Fibroblast of peridontal ligament (primary cell): Measurements from ENCODE around the gene SEC16A.

ENCODE experiments used
- DNase-seq: peaks from one replicate; pipeline ENCODE4 v3.0.0-alpha.2; 2010; ENCODE audit errors: extremely low read depth

SEC16A gene

GRCh38 chr9:136485049-136486045 lies 2.5 kb upstream of the SEC16A start:
- DNase-seq = peak; percentile 78

GRCh38 chr9:136484153-136485048 lies 1.6 kb upstream of the SEC16A start:
- DNase-seq = peak; percentile 21

- DNase-seq = peak; percentile 82
These were observed 831 bp upstream of the SEC16A start for GRCh38 chr9:136483589-136484152.

GRCh38 chr9:136482046-136482792 lies 621 bp downstream of the SEC16A start:
- DNase-seq = peak; percentile 61

GRCh38 chr9:136481558-136481957 lies 1.3 kb downstream of the SEC16A start:
- peak; percentile 4 for DNase-seq

GRCh38 chr9:136476369-136477150 lies 6.3 kb downstream of the SEC16A start:
- DNase-seq = no peak

GRCh38 chr9:136474974-136475865 lies 7.6 kb downstream of the SEC16A start:
- DNase-seq = no peak

- no peak for DNase-seq
These were observed 8.7 kb downstream of the SEC16A start for GRCh38 chr9:136474021-136474640.

GRCh38 chr9:136473354-136473721 lies 9.5 kb downstream of the SEC16A start:
- no peak for DNase-seq

GRCh38 chr9:136472640-136473353 lies 10.0 kb downstream of the SEC16A start:
- no peak for DNase-seq

- no peak for DNase-seq
These were observed 10.9 kb downstream of the SEC16A start for GRCh38 chr9:136471802-136472487.

- DNase-seq = no peak
These were observed 11.9 kb downstream of the SEC16A start for GRCh38 chr9:136470792-136471469.

- DNase-seq = no peak
These were observed 12.5 kb downstream of the SEC16A start for GRCh38 chr9:136470356-136470755.

- DNase-seq = no peak
These were observed 15.1 kb downstream of the SEC16A start for GRCh38 chr9:136467766-136468165.

GRCh38 chr9:136466155-136466541 lies 16.7 kb downstream of the SEC16A start:
- no peak for DNase-seq

GRCh38 chr9:136465500-136466154 lies 17.2 kb downstream of the SEC16A start:
- DNase-seq = no peak

GRCh38 chr9:136464241-136464640 lies 18.6 kb downstream of the SEC16A start:
- no peak for DNase-seq
